Left lobe of liver (tissue), 2 donors: ENCODE measurements around the gene OCA2. TPM values are rescaled to one million over a fixed set of nuclear protein-coding genes. Genes with fewer than 3 reads are reported as not detected.
"Not testable (repeated sequence)": the region's sequence is repeated elsewhere in the genome, so short reads cannot be mapped to it uniquely, and the experiment has no call there.

Experiments used
- ATAC-seq: fragments of 200-7000 bp; cut with Tn5 transposase; one replicate; pipeline ENCODE4 v1.9.1; 2020; ENCODE audit warnings: mild to moderate bottlenecking, moderate library complexity
- DNase-seq: peaks from one replicate; pipeline ENCODE4 v3.0.0-alpha.2; 2020; ENCODE audit warnings: low spot score
- total RNA-seq: library from RNA; stranded (reverse); gene quantifications from one replicate; pipeline ENCODE4 v1.2.1, GENCODE V29; 2021
- donor health status: DM: no; HTN: no; CAD: no; lungs with moderate emphysema.
- donor health status: DM: no; HTN: yes; CAD: no.

The OCA2 gene
- total RNA-seq, result 0.10 TPM

GRCh38 chr15:28098766-28099554 is at the start of gene OCA2:
Gene OCA2 (minus strand): TSS chr15:28099315. CDS start chr15:28081874, 17,441 bp downstream.
- ATAC-seq (no peak), DNase-seq (no peak)

- ATAC-seq (no peak), DNase-seq (no peak)
Observed at GRCh38 chr15:28147801-28148200, 48.7 kb upstream of the OCA2 start.

GRCh38 chr15:28145419-28145818 is 46.3 kb upstream of the OCA2 start:
- DNase-seq, ATAC-seq: not testable (repeated sequence)

- DNase-seq, result no peak
- ATAC-seq, result no peak
Observed at GRCh38 chr15:28140062-28140461, 40.9 kb upstream of the OCA2 start.

GRCh38 chr15:28137408-28138039 is 38.4 kb upstream of the OCA2 start:
- ATAC-seq, DNase-seq: not testable (repeated sequence)

- not testable (repeated sequence) for ATAC-seq
Observed at GRCh38 chr15:28136236-28136904, 37.3 kb upstream of the OCA2 start.

GRCh38 chr15:28133281-28133680 is 34.2 kb upstream of the OCA2 start:
- no peak for DNase-seq
- no peak for ATAC-seq

More at GRCh38 chr15:28136236-28136904, 37.3 kb upstream of the OCA2 start:
- DNase-seq, result not testable (repeated sequence)

- ATAC-seq (no peak), DNase-seq (peak; percentile 33)
Observed at GRCh38 chr15:28132524-28133275, 33.6 kb upstream of the OCA2 start.

GRCh38 chr15:28131946-28132345 is 32.8 kb upstream of the OCA2 start:
- DNase-seq (peak; percentile 15), ATAC-seq (no peak)

GRCh38 chr15:28131400-28131799 is 32.3 kb upstream of the OCA2 start:
- no peak for ATAC-seq
- peak; percentile 29 for DNase-seq

GRCh38 chr15:28130651-28131050 is 31.5 kb upstream of the OCA2 start:
- DNase-seq (no peak), ATAC-seq (no peak)

GRCh38 chr15:28129231-28129848 is 30.2 kb upstream of the OCA2 start:
- DNase-seq, result no peak
- no peak for ATAC-seq

GRCh38 chr15:28128031-28128430 is 28.9 kb upstream of the OCA2 start:
- ATAC-seq (no peak), DNase-seq (no peak)

- DNase-seq (no peak), ATAC-seq (no peak)
Observed at GRCh38 chr15:28127036-28127435, 27.9 kb upstream of the OCA2 start.

GRCh38 chr15:28125673-28126651 is 26.8 kb upstream of the OCA2 start:
- ATAC-seq (peak; percentile 60), DNase-seq (no peak)

GRCh38 chr15:28124841-28125240 is 25.7 kb upstream of the OCA2 start:
- ATAC-seq, result no peak
- DNase-seq, result no peak

GRCh38 chr15:28123408-28124023 is 24.4 kb upstream of the OCA2 start:
- DNase-seq (peak; percentile 66), ATAC-seq (peak; percentile 93)

GRCh38 chr15:28122038-28122949 is 23.2 kb upstream of the OCA2 start:
- ATAC-seq, result no peak
- DNase-seq, result no peak
